ENCODE results near the gene APBA2.

APBA2 gene

DNA sequence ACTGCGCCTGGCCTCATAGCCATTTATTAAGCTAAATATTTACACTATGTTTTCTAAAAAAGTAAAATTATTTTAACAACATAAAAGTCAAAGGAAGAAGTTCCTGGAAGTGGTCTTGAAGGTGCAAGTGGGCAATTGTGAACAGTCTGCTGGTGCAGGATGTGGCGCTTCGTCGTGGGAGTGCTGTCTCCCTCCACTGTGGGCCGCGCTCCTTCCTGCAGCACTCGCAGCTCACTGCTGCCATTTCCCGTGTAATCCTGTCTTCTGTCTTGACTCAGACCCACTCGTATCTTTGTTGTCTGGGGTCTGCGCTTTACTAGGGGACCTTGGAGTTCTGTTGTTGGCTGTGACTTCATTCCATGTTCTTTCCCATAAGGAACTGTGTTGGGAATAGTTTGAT, 56.3 kb downstream of the APBA2 start:
- TF ChIP-seq ZFX (IDR thresholded peaks at IDR 0.05) = no peak
- TF ChIP-seq, protein P1, sequence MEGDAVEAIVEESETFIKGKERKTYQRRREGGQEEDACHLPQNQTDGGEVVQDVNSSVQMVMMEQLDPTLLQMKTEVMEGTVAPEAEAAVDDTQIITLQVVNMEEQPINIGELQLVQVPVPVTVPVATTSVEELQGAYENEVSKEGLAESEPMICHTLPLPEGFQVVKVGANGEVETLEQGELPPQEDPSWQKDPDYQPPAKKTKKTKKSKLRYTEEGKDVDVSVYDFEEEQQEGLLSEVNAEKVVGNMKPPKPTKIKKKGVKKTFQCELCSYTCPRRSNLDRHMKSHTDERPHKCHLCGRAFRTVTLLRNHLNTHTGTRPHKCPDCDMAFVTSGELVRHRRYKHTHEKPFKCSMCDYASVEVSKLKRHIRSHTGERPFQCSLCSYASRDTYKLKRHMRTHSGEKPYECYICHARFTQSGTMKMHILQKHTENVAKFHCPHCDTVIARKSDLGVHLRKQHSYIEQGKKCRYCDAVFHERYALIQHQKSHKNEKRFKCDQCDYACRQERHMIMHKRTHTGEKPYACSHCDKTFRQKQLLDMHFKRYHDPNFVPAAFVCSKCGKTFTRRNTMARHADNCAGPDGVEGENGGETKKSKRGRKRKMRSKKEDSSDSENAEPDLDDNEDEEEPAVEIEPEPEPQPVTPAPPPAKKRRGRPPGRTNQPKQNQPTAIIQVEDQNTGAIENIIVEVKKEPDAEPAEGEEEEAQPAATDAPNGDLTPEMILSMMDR (conservative IDR thresholded peaks at IDR 0.05) = no peak
- H3K27ac ChIP-seq = no peak overlapping the region

DNA sequence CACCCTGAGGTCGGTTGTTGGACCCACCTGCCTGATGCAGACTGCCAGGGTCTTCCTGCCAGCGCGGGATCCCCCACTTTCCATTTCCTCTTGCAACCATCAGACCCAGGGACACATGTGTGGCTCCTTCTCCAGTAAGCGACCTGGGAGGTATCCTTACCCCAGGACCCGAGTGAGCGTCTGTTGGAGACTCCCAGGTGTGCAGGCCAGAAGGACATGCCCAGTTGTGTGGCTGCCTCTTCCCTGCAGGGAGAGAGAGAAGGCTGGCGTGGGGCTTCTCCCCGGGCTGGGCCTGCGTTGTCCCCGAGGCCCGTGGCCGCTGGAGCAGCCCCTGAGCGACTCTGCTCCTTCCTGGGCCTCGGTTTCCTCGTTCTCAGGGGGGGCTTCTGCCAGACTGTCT, 56.8 kb downstream of the APBA2 start:
- no peak for TF ChIP-seq ZFX (IDR thresholded peaks at IDR 0.05)
- TF ChIP-seq, protein P1 (conservative IDR thresholded peaks at IDR 0.05) = no peak
- no peak overlapping the region for H3K27ac ChIP-seq

DNA sequence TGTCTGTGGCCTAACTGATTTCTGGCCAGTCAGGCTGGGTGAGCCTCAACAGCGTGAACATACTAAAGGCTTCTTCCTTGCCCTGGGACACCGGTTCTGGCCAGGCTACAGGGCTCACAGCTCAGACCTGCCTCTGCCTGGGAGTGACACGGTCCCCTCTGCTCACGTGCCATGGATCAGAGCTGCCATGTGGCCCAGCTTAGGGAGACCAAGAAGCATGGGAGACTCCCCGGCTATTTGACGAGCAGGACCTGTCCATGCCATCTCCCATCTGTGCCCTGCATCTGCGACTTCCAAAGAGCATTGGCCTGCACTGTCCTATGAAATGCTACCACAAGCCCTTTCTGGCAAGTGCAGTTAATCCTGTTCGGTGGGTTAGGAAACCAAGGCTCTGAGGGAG, 57.4 kb downstream of the APBA2 start:
- TF ChIP-seq, protein P1 (conservative IDR thresholded peaks at IDR 0.05) = no peak
- no peak for TF ChIP-seq ZFX (IDR thresholded peaks at IDR 0.05)

DNA sequence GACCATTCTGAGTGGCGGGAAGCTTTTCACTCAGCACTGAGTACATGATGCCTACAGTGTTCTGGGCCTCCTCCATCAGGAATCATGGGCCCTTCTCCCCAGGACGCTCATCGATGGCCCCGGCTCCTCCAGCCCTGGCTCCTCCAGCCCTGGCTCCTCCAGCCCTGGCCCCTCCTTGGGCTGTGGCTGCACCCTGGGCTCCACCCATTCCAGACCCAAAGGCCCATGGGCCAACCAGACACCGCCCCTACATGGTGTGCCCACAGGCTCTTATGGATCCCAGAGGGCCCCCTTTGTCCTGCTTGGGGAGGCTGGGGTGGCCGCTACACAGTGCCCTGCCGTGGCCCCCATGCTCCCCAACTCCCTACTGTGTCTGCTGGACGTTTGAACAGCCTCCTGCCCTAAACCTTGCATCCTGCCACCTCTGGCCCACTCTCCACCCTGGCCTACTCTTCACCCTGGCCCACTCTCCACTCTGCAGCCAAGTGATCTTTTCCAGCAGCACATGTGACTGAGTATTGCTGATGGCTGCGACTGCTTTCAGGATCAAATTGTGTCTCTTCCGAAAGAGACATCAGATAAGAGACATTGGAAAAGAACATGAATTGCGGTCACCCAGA, 57.9 kb downstream of the APBA2 start:
- TF ChIP-seq, protein P1 (conservative IDR thresholded peaks at IDR 0.05) = no peak
- no peak for TF ChIP-seq ZFX (IDR thresholded peaks at IDR 0.05)
- H3K27ac ChIP-seq = no peak overlapping the region

More for the DNA sequence above, 57.4 kb downstream of the APBA2 start:
- no peak overlapping the region for H3K27ac ChIP-seq

DNA sequence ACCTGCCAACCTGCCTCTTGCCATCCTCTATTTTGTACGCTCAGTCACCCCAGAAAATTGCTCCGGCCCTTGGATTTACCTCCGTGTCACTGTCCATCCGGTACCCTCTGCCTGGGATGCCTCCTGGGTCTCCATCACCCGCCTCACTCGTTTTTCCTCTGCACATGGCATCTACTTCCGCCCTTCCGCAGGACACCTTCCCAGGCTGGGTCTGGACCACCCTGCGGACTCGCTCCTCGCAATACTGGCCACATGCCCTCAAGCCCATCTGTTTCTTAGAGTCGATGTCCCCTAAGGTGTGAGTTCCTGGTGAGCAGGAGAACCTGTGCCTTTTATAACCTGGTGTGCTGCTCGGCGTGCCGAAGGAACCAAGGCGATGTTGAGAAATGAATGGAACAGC, 58.5 kb downstream of the APBA2 start:
- TF ChIP-seq, protein P1 (conservative IDR thresholded peaks at IDR 0.05) = no peak
- TF ChIP-seq ZFX (IDR thresholded peaks at IDR 0.05) = no peak
- no peak overlapping the region for H3K27ac ChIP-seq

DNA sequence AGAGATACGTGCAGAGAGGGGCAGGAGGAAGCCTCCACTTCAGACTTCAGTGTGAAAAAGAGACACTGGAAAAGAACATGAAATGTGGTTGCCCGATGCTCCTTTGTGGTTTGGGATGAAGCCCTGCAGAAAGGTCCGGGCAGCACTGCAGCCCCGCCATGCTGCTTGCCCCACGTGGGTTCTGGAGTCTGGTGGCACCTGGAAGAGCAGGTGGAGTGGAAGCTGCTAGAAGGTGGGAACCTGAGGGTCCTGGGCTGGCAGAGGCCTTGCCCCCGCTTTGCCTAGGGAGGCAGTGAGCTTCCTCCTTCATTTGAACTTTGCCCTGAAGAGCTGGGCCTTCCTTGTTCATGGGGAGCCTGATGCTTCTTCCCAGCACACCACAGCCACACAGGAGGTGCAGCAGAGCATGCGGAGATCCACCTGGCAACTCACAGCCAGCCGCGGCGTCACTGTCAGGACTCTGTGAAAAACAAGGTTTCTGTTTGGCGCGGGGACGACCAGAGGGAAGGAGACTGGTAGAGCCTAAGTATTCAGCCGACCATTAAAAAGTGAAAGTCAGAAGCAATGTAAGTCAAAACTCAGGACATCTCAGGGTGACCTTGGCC, 59.0 kb downstream of the APBA2 start:
- no peak overlapping the region for H3K27ac ChIP-seq
- TF ChIP-seq, protein P1 (conservative IDR thresholded peaks at IDR 0.05) = no peak
- TF ChIP-seq ZFX (IDR thresholded peaks at IDR 0.05) = no peak

DNA sequence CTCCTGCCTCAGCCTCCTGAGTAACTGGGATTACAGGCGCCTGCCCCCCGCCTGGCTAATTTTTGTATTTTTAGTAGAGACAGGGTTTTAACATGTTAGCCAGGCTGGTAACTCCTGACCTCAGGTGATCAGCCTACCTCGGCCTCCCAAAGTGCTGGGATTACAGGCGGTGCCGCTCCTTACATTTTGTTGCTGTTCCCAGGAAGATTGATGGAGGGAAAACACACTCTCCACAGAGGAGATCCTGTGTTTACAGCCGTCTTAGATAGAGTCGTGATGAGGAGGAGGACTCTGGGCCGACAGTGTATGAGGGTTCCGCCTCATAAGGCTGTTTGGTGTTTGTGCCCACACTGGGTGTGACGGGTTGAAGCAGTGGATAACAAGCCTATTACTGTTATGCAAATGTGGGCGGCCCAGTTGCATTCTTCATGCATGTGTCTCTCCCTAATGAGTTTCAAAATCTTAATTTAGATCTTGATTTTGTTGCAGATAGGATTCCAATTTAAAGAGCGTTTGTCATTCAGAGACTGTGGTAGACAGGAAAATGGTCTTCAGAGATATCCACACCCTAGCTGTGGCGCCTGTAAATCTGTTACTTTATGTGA, 60.0 kb downstream of the APBA2 start:
- TF ChIP-seq, protein P1 (conservative IDR thresholded peaks at IDR 0.05) = no peak
- no peak for TF ChIP-seq ZFX (IDR thresholded peaks at IDR 0.05)
- H3K27ac ChIP-seq = no peak overlapping the region

Data from C4-2B (cell line).